Mesodermal cell (in vitro differentiated cells): ENCODE data around the gene PDZRN3.

Experiments used
- H3K27ac ChIP-seq: 2 replicates; pipeline ENCODE4 v1.7.0; 2013; ENCODE audit warnings: mild to moderate bottlenecking, low read depth, low read length, moderate library complexity; ENCODE audit not compliant: severe bottlenecking
- H3K36me3 ChIP-seq: 2 replicates; pipeline ENCODE4 v1.7.1; 2013; ENCODE audit warnings: mild to moderate bottlenecking, low read length, moderate library complexity; ENCODE audit not compliant: control insufficient read depth, insufficient read depth
- H3K4me1 ChIP-seq: one replicate; pipeline ENCODE4 v1.7.1; 2013; ENCODE audit warnings: mild to moderate bottlenecking, low read length; ENCODE audit not compliant: insufficient read depth, control insufficient read depth, poor library complexity, severe bottlenecking
- H3K4me3 ChIP-seq: 2 replicates; pipeline ENCODE4 v1.7.0; 2013; ENCODE audit warnings: low read length, control low read depth, mild to moderate bottlenecking; ENCODE audit not compliant: insufficient read depth, poor library complexity, severe bottlenecking; ENCODE audit errors: extremely low read depth
- H3K9me3 ChIP-seq: 2 replicates; pipeline ENCODE4 v1.7.1; 2013; ENCODE audit warnings: mild to moderate bottlenecking, low read length, moderate library complexity; ENCODE audit not compliant: control insufficient read depth
- WGBS, 2 experiments: methylation state at CpG; one replicate each; pipeline ENCODE4 v1.1.5; 2013; ENCODE audit warnings: missing lambda C conversion rate in 2 of 2; ENCODE audit not compliant: insufficient coverage in 2 of 2; 5-methylcytosine and 5-hydroxymethylcytosine counted together

PDZRN3 gene

GRCh38 chr3:73542136-73542535 lies 82.6 kb downstream of the PDZRN3 start:
- Histone ChIP-seq H3K27ac (no peak overlapping the region), H3K36me3 (no peaks in the 10 kb centered on the region), H3K9me3 (no peaks in the 10 kb centered on the region), H3K4me1 (peaks cover 11% of the 10 kb centered on the region), H3K4me3 (no peak overlapping the region)
- WGBS, 2 experiments, result 87 to 90% methylated on average over 2 of the region's 3 CpGs

- 100% methylated on average over 1 of the region's 1 CpG; no CpG with 5 or more reads in 1 of the 2 experiments for WGBS, 2 experiments
- H3K27ac ChIP-seq, result no peak overlapping the region
- H3K4me3 ChIP-seq, result no peak overlapping the region
These were observed 83.6 kb downstream of the PDZRN3 start for GRCh38 chr3:73540969-73541740.

GRCh38 chr3:73538486-73538885 lies 86.3 kb downstream of the PDZRN3 start:
- Histone ChIP-seq H3K4me3 (no peak overlapping the region), H3K27ac (no peak overlapping the region), H3K36me3 (no peaks in the 10 kb centered on the region), H3K4me1 (no peaks in the 10 kb centered on the region), H3K9me3 (no peaks in the 10 kb centered on the region)
- WGBS, 2 experiments, result 60% methylated on average over 1 of the region's 2 CpGs; no CpG with 5 or more reads in 1 of the 2 experiments

More at GRCh38 chr3:73540969-73541740, 83.6 kb downstream of the PDZRN3 start:
- Histone ChIP-seq H3K9me3 (no peaks in the 10 kb centered on the region), H3K4me1 (peaks cover under 1% of the 10 kb centered on the region), H3K36me3 (no peaks in the 10 kb centered on the region)

- no peak overlapping the region for H3K27ac ChIP-seq
- no peaks in the 10 kb centered on the region for H3K36me3 ChIP-seq
- no peaks in the 10 kb centered on the region for H3K4me1 ChIP-seq
- peaks cover 5% of the 10 kb centered on the region for H3K9me3 ChIP-seq
- no peak overlapping the region for H3K4me3 ChIP-seq
These were observed 87.8 kb downstream of the PDZRN3 start for GRCh38 chr3:73536952-73537351.

- no peak overlapping the region for H3K4me3 ChIP-seq
- 89 to 100% methylated on average over 2 to 3 of the region's 4 CpGs for WGBS, 2 experiments
- H3K27ac ChIP-seq, result no peak overlapping the region
- no peaks in the 10 kb centered on the region for H3K4me1 ChIP-seq
- no peaks in the 10 kb centered on the region for H3K36me3 ChIP-seq
- H3K9me3 ChIP-seq, result peaks cover 5% of the 10 kb centered on the region
These were observed 88.3 kb downstream of the PDZRN3 start for GRCh38 chr3:73536336-73536895.

- H3K27ac ChIP-seq, result no peak overlapping the region
- H3K9me3 ChIP-seq, result peaks cover 5% of the 10 kb centered on the region
- no peaks in the 10 kb centered on the region for H3K4me1 ChIP-seq
- no peak overlapping the region for H3K4me3 ChIP-seq
- H3K36me3 ChIP-seq, result no peaks in the 10 kb centered on the region
These were observed 88.8 kb downstream of the PDZRN3 start for GRCh38 chr3:73535931-73536330.

GRCh38 chr3:73535137-73535536 lies 89.6 kb downstream of the PDZRN3 start:
- Histone ChIP-seq H3K9me3 (peaks cover 5% of the 10 kb centered on the region), H3K27ac (no peak overlapping the region), H3K36me3 (no peaks in the 10 kb centered on the region), H3K4me3 (no peak overlapping the region), H3K4me1 (no peaks in the 10 kb centered on the region)

GRCh38 chr3:73530022-73530396 lies 94.7 kb downstream of the PDZRN3 start:
- Histone ChIP-seq H3K27ac (no peak overlapping the region), H3K9me3 (peaks cover 5% of the 10 kb centered on the region), H3K4me1 (no peaks in the 10 kb centered on the region), H3K36me3 (no peaks in the 10 kb centered on the region), H3K4me3 (no peak overlapping the region)
- WGBS, 2 experiments, result 98 to 100% methylated on average over 3 to 4 of the region's 4 CpGs

GRCh38 chr3:73529308-73530021 lies 95.3 kb downstream of the PDZRN3 start:
- no peaks in the 10 kb centered on the region for H3K4me1 ChIP-seq
- no peaks in the 10 kb centered on the region for H3K36me3 ChIP-seq
- H3K4me3 ChIP-seq, result no peak overlapping the region
- H3K9me3 ChIP-seq, result peaks cover 5% of the 10 kb centered on the region
- no peak overlapping the region for H3K27ac ChIP-seq
- 72 to 93% methylated on average over 2 of the region's 3 CpGs for WGBS, 2 experiments

- 88 to 93% methylated on average over 5 of the region's 6 CpGs for WGBS, 2 experiments
- Histone ChIP-seq H3K4me1 (no peaks in the 10 kb centered on the region), H3K27ac (no peak overlapping the region), H3K36me3 (no peaks in the 10 kb centered on the region), H3K9me3 (no peaks in the 10 kb centered on the region), H3K4me3 (no peak overlapping the region)
These were observed 99.2 kb downstream of the PDZRN3 start for GRCh38 chr3:73525591-73525990.

GRCh38 chr3:73523661-73524060 lies 101.1 kb downstream of the PDZRN3 start:
- no peaks in the 10 kb centered on the region for H3K36me3 ChIP-seq
- H3K4me1 ChIP-seq, result no peaks in the 10 kb centered on the region
- H3K27ac ChIP-seq, result no peak overlapping the region
- H3K4me3 ChIP-seq, result no peak overlapping the region
- WGBS, 2 experiments, result 86 to 100% methylated on average over 1 to 2 of the region's 2 CpGs
- no peaks in the 10 kb centered on the region for H3K9me3 ChIP-seq
